Gastroesophageal sphincter (tissue), 3 donors: ENCODE measurements around the gene FANCG.

Experiments
- EP300 ChIP-seq: sonication (generic); formaldehyde crosslinking; IDR thresholded peaks from one replicate; pipeline ENCODE4 v1.6.1; 2017; ENCODE audit warnings: antibody characterized with exemption, mild to moderate bottlenecking
- POLR2A ChIP-seq, 2 donors: fragments of 450-650 bp; IDR thresholded peaks; one replicate each; pipeline ENCODE4 v1.6.1; 2017; ENCODE audit warnings: antibody characterized with exemption in 2 of 2, mild to moderate bottlenecking in 2 of 2, moderate library complexity in 1 of 2
- POLR2AphosphoS5 ChIP-seq: sonication (generic); formaldehyde crosslinking; IDR thresholded peaks from one replicate; pipeline ENCODE4 v1.6.1; 2017; ENCODE audit warnings: antibody characterized with exemption
- TF ChIP-seq, protein P1 (sequence below), 4 experiments: fragments of 200-600 bp in 2 of 4; fragments of 450-650 bp in 2 of 4; sonication (generic) in 1 of 4; IDR thresholded peaks; one replicate each; pipeline ENCODE4 v1.5.1; 2017 to 2019; ENCODE audit warnings: antibody characterized with exemption in 4 of 4, mild to moderate bottlenecking in 2 of 4, moderate library complexity in 2 of 4

DNA sequence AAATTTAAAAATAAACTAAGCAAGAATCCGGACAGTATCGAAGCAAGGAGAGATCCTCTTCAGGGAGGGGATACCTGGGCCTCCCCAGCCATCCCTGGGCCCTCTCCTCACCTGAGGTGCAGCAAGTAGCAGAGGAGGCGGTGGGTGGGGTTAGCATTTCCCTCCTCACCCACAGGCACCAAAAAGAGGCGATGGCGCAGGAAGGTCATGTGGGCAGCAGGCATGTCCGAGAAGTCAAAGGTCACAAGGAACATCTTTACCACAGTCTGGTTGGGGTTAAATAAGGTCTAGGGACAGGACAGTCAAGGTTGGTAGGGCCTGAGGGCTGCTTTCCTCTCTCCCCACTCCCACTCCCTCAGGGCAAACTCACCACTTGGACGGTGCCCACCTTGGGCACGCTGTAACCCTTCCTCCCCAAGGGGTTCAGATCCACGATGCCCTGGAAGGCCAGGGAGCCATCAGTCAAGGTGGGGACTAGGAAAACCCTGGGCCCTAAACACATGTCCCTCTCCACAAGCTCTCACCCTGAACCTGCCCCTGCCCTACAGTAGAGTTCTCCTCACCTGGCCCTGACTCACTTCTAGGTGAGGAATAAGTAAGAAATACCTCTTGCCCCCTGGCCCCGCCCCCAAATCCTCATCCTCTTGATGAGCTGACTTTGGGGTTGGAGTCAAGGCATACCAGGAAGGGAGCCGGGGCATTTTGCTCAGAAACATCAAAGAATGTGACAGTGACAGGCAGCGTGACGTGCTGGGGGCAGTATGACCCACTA is 26.0 kb upstream of the FANCG start:
- TF ChIP-seq POLR2A (IDR thresholded peaks at IDR 0.05) (no peak), EP300 (no peak), POLR2AphosphoS5 (no peak)
- TF ChIP-seq, protein P1, sequence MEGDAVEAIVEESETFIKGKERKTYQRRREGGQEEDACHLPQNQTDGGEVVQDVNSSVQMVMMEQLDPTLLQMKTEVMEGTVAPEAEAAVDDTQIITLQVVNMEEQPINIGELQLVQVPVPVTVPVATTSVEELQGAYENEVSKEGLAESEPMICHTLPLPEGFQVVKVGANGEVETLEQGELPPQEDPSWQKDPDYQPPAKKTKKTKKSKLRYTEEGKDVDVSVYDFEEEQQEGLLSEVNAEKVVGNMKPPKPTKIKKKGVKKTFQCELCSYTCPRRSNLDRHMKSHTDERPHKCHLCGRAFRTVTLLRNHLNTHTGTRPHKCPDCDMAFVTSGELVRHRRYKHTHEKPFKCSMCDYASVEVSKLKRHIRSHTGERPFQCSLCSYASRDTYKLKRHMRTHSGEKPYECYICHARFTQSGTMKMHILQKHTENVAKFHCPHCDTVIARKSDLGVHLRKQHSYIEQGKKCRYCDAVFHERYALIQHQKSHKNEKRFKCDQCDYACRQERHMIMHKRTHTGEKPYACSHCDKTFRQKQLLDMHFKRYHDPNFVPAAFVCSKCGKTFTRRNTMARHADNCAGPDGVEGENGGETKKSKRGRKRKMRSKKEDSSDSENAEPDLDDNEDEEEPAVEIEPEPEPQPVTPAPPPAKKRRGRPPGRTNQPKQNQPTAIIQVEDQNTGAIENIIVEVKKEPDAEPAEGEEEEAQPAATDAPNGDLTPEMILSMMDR (IDR thresholded peaks at IDR 0.05), result no peak
